8988T (cell line): ENCODE measurements around the gene MCF2L2.
"Not testable (repeated sequence)": the region's sequence is repeated elsewhere in the genome, so short reads cannot be mapped to it uniquely, and the experiment has no call there.

Source experiments
- DNase-seq: peaks from one replicate; pipeline ENCODE4 v3.0.0; 2011

The MCF2L2 gene

DNA sequence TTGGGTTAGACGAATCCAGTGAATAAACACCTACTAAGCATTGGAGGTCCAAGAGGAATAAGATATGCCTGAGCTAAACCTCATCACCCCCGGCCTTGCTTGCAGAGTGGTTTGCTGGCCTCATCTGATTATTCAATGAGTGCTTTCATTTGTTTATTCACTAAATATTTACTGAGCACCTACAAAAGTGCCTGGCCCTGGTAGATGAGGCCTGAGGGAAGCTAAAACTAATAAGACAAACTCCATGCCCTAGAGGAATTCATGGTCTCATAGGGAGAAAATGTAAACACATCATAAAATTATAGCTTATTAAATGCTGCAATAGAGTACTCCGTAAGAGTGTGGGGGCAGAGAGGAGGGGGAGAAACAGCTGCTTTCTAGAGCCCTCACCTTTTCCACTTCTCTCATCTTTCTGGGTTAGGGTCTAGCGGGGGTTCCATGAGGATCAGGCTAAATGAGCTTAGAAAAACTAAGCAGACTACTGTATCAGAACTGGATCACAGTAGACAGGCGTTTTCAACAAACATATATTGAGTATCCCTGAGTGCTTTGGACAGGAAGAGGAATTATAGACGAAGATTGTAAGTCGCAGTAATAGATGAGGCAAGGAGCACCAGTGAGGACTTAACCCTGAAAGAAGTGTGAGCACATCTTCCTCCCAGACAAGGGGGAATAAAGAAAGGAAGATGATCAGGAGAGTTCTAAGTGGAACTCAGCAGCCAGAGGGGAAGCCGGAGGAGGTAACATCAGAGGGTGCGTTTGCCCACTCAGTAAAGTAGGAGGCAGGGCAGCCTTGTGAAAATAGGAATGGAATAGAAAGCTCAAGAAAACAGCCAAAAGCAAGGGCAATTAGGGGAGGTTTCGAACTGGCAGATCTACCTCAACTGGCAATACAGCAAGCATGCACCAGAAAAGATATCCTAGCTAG lies 234.4 kb downstream of the MCF2L2 start:
- DNase-seq, result no peak

DNA sequence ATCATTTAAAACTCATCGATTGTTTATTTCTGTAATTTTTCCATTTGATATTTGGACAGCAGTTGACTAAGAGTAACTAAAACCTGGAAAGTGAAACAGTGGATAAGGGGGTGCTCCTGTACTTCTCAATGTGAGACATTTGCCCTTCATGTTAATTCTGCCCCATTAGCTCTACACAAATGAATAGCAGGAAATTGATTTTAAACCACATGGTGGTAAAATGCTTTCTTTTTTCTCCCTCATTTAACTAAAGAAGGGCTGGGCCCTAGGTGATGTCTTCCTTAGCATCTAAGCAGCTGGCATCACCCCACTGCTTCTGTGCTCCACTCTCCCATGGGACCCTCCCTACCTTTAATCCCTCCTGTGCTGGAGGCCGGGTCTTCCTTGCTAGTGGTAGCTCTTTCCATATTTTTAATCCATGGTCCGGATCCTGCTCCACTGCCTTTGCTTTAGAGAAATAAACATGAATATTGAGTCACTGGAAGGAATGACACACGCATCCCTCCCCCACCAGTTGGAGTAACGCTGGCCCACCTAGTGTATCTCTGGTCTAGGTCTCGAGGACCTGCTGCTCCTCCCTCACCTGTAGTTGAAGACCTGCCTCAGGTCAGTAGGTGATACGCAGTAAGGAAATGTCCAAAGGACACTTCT lies 235.6 kb downstream of the MCF2L2 start:
- DNase-seq, result no peak

DNA sequence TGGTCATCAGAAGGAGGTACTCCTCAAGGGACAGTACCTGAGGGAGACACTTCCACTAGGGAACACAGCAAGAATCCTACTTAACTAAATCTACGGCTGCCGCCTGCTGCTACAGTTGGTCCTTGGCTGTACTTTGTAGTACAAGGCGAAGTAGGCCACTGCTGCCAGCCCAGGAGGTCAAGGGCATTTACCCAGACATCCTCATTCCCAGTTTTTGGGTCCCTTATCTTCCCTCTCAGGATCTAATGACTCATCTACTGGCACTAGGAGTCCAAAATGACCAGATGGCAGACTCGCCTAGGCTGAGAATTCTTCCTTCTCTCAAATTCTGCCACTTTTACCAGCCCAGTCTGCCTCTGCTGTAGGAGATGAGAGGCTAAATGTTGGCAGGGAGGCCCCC lies 238.8 kb downstream of the MCF2L2 start:
- DNase-seq, result no peak

DNA sequence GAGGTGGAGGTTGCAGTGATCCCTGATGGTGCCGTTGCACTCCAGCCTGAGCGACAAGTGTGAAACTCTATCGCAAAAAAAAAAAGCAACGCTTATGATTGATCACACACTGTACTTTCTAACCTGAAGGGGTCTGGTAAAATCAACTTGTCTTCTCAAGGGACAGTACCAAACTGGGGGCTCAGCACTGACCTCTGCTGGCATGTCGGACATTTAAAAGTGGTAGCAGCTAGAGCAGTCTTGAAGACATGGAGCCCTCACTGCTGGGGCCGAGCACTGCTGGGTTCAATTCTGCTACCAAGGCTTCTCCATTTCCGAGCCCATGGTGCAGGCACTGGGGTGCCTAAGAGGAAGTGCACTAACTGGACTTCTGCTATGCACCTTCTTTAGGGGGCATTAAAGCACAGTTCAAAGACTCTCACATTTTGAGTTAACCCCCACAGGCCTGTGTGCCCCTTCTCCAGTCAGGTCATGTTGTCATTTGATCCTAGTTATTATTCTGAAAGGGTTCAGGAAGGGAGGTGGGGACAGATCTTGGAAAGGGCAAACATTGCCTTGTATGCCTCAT lies 239.4 kb downstream of the MCF2L2 start:
- peak; percentile 55 for DNase-seq

DNA sequence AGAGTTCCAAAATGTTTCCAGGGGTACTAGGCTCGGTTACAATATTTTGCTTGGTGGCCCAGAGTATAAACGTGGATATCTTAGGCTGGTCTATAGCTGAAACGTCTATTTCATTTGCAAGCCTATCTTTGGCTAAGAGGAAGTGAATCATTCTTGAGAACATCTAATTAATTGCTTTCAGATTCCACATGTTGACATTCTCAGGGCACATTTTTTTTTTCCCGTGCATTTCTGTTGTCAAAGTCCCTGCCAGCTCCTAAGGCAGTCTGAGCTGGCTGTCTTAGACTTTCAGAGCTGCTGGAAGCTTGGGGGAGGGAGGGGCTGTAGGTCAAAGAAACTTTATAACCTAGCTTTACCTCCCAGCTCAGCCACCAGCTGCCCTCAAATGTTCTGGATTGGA lies 242.7 kb downstream of the MCF2L2 start:
- DNase-seq, result no peak

DNA sequence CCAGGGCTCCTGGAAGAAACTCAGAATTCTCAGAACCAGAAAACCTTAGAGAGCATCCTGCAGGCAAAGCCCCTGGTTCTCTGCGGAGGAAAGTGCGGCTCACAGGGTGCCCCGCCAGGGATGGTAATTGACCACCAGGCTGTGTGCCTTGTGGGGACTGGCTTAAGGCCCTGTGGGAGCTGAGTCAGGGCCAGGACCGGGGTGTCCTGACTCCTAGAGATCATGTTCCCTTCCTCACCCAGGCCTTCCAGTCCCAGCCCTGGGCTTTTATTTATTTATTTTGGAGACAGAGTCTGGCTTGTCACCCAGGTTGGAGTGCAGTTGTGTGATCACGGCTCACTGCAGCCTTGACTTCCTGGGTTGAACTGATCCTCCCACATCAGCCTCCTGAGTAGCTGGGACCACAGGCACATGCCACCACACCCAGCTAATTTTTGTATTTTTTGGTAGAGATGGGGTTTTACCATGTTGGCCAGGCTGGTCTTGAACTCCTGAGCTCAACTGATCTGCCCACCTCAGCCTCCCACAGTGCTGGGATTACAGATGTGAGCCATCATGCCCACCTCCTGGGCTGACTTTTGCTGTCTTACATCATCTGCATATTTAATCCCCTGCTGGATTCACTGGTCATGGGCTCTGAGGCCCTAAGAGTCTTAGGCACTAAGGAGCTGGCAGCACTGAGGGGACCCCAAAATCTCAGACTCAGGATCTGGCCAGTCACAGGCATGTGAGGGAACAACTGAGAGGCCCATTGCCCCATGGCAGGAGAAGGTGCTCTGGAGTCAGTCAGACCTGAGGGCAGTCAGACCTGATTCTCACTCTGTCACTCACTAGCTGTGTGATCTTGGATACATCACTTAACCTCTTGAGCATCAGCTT lies 245.4 kb downstream of the MCF2L2 start:
- no peak for DNase-seq

DNA sequence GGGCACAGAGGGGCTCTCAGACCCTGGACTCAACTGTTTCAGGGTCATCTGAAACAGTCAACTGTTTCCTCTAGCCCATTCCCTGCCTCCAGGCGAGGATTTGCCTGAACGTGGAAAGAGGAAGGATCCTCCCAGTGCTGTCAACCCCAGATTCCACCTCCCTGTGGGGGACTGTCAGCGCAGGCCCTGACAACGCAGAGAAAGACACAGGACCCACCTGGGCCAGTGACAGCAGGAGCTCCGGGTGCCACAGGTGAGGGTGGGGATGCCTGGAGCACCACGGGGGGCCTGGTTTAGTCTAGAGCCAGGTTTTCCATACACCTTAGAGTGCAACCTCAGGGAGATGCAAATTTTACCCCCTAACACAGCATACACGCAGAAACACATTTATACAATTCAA lies 246.3 kb downstream of the MCF2L2 start:
- no peak for DNase-seq

DNA sequence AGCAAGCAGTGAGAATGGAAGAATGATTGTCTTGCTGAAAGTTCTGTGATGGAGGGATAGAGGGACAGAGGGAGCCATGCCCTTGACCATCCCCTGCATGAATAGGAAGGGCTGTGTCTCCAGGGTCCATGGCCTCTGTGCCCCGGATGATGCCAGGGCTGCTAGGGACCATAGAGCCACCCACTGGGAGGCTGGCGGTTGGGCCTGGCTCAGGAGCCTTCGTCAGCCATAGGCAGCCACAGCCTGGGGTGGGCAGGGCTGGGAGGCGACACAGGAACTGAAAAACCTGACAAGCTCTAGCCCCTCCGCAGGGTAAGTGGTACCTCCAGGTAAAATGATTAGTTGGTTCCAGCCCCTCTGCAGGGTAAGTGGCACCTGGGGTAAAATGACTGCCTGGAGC lies 246.8 kb downstream of the MCF2L2 start:
- no peak for DNase-seq

DNA sequence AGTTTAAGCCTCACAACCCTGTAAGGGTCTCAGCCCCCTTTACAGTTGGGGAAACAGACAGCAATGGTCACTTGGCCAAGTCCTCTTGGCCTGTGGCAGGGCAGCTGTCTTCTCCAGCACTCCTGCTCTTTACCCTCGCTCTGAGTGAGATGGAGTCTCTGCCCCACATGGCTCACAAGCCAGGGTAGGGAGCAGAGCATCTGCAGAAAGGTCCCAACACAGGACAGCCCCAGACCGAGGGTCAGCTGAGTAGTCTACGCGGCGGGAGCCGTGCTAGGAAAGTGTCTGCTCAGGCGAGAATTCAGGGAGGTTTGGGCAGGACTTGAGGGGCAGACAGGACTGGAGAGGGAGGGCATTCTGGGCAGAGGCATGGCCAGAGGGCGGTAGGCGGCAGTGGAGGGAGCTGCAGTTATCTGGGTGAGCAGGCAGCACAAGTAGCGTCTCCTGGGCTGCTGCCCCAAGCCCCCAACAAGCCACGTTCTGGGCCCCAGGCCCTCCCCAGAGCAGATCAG lies 247.6 kb downstream of the MCF2L2 start:
- no peak for DNase-seq

DNA sequence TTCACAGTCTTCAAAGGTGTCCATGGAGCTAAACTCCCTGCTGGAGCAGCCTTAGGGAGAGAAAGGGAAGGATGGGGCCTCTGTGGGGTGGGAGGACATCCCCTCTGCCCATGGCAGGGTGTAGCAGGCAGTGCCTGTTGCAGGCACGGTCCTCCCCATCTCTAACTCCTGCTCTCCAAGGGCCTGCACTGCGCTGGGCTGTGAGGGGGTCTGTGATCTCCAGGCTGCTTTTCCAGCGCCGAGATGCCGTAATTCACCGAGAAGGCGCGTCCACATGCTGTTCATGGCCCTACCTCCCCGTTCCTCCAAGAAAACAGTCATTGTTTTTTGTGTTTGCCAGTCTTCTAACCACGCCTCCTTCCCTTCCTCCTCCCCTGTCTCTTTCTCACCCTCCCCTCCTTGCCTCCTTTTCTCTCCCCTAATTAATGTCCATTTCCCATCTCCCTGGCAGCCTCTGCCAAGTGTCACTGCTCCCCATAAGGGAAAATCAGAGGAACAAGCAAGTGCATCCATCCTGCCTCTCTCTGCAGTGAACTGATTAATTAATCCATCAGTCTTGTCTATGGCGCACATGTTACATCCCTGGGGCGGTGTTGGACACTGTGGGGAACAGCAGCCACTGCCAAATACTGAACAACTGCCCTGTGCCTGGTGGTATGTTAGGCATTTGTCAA lies 248.2 kb downstream of the MCF2L2 start:
- DNase-seq, result no peak

DNA sequence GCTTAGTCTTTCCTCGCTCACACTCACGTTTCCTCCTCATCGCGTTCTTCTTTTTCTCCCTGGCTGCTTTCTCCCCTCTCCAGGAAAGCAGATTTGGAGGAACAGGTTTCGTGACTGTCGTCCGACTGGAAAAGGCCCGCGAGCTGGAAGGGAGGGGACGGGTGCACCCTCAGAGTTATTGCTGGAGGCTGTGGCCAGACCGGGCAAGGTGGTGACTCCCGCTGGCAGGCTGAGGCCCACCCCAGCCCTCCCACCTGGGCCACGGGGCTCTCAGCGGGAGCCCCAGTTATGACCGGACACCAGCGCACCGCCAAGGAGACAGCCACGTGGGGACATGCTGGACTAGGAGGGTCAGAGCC lies 248.9 kb downstream of the MCF2L2 start:
- DNase-seq, result not testable (repeated sequence)

DNA sequence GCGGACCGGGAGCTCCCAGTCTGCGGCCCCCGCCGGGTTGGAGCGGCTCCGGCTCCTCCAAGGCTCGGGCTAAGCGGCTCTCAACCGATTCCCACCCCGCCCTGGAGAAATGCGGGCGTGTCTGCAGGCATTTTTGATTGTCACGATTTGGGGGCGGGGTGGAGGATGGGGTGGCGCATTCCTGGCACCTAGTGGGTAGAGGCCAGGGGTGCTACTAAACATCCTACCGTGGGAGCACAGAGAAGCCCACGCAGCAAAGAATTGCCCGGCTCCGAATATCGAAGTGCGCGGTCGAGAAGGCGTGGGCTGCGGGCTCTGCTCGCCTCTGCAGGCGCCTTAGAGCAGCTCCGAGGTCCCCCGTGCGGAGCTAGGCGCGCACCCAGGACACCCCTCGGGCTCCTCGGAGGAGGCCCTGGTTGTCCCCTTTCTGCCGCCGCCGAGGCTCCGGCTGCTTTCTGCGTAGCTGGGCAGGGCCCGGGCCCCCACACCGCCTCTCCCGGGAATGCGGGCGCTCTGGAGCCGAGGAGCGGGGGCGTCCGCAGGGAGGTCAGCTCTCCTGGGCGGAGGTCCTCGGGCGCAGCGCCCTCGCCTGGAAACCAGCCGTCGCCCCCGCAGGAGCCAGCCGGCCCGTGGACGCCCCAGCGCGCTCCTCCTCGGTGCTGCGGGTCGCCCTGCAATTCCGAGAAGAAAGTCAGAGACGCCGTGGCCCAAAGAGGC lies 249.4 kb downstream of the MCF2L2 start:
- peak; percentile 75 for DNase-seq

DNA sequence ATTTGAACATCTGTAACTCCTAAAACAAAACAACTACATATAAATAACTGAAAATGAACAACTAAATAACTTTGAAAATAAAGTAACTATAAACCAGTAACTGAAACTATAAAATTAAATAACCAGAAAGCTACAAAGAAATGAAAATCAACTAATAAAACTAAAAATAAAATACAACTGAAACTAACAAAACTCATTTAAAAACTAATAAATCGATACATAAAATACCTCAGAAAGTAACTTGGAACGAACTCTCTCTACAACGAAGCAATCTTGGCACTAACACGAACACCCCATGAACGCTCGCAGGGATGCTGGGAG lies 249.9 kb downstream of the MCF2L2 start:
- no peak for DNase-seq

DNA sequence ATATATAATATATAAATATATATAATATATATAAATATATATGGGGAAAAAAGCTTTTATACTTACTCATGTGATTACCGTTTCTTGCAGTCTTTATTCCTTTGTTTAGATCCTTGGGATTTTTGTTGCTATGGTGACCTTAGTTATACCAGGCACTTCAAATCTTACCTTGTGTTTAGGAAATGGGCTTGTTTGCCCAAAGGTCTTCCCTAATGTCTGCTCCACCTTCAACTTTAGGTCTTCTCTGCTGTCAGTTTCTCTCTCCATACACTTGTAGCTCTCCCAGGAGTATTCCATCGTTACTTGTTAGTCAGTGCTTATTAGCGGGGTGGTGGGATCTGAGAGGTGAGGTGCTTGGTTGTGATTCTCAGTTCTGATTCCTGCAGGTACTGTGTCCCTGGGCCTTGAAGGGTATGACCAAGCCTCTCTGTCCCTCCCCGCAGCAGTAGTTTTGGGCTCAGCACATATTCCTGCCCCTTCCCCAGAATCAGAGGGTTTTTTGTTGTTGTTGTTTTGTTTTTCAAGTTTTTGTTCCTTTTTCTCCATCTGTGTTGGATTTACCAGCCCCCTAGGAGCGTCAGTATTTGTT lies 256.3 kb downstream of the MCF2L2 start:
- DNase-seq, result no peak

DNA sequence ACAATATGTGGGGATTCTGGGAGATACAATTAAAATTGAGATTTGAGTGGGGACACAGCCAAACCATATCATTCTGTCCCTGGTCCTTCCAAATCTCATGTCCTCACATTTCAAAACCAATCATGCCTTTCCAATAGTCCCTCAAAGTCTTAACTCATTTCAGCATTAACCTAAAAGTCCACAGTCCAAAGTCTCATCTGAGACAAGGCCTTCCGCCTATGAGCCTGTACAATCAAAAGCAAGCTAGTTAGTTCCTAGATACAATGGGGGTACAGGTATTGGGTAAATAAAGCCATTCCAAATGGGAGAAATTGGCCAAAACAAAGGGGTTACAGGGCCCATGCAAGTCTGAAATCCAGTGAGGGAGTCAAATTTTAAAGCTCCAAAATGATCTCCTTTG lies 260.4 kb downstream of the MCF2L2 start:
- not testable (repeated sequence) for DNase-seq

DNA sequence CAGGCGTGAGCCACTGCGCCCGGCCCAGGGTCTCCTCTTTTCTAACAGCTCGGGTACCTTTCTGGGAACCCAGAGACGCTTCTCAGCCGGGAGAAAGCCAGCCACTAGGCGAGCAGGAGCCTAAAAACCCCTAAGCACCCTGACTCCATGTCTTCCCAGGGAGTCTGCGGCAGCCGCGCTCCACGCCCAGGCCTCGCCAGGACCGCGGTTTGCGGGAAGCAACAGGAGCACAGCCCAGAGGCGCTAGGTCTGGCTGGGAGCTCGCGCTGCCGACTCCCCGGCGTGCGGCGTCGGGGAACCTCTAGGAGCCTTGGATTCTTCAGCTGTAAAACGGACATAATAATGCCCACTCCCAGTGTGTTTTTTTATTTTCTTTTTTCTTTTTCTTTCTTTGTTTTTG lies 264.9 kb downstream of the MCF2L2 start:
- DNase-seq, result no peak

DNA sequence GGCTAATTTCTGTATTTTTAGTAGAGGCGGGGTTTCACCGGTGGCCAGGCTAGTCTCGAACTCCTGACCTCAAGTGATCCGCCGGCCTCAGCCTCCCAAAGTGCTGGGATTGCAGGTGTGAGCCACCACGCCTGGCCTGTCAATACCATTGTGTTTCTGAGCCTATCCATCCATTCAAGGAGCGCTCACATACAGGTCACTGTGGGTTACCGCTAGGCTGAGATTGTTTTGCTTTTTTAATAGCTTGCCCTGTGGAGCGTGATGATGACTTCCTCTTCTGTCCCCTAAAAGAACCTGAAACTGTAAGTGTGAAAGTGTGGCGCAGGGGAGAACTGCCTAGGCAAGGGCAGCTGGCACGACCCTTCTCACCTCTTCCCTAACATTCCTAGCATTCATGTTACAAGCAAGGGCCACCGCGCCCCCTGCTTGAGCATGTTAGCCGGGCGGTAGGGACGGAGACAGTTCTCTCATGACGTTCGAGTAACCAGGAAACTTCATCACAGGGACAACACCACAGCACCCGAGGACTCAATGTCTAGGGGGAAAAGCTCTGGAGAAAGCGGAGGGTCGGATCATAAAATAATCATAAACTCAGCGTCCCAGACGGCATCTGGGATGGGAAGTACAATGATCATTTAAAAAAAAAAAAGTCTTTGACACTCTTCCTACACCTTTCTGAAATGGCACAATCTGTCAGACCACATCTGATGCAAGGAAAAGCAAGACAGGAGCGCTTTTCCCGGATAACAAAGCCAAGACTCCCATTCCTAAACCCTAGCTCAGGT lies 266.7 kb downstream of the MCF2L2 start:
- no peak for DNase-seq

DNA sequence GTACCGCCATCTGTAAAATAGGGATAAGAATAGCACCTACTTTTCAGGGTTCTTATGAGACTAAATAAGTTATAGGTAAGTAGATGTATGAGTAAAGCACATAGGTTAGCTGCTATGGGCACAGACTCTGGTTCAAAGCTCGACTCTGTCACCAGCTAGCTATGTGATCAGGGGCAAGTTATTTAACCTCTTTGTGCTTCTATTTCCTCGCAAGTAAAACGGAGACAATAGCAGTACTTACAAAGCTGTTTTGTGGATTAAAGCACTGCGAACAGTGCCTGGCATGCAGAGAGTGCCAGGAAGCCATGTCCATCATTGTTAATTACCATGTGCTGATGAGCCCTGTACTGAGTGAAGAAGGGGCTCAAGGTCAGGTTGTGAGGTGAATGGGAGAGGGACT lies 267.8 kb downstream of the MCF2L2 start:
- DNase-seq, result no peak

DNA sequence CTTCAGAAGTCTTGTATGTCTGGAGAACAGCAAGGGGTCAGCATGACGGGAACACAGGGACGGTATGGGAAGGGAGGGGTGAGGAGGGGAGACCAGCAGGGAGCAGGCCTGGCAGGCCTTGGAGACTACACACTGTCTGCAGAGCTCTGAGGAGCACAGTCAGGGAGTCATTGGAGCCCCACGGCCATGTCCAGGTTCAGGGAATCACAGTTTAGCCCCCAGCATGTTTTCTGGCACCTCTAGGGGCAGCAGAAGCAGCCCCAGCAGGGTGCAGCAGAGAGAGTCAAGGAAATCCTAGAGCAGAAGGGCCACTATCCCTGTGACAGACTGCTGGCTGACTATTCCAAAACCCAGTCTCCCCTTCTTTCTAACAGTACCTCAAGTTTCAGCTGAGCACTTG lies 269.1 kb downstream of the MCF2L2 start:
- peak; percentile 47 for DNase-seq

DNA sequence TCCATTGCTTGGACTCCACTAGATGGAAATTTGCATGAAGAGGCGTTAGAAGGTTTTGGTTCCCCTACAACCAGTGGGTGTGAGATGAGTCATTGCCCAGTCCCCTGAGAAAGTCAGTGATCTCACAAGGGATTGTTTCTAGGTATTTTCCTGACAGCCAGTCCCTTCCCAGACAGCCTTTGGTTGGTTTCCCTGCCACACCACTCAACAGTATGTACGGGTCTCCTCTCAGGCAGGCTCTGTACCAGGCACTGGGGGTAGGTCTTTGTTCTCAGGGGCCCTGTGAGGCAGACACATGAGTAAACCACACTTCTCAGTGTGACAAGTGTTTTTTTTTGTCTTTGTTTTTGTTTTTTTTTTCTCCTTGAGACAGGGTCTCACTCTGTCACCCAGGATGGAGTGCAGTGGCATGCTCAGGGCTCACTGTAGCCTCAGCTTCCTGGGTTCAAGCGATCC lies 269.8 kb downstream of the MCF2L2 start:
- DNase-seq, result no peak
